WTC11 (cell line): ENCODE results near the gene STX12. TPM values are rescaled to one million over a fixed set of nuclear protein-coding genes. Genes with fewer than 3 reads are reported as not detected.

Experiments used
- ATAC-seq: fragments of 200-7000 bp; cut with Tn5 transposase; 2 replicates; pipeline ENCODE4 v1.10.0; 2021; ENCODE audit warnings: mild to moderate bottlenecking, moderate library complexity
- CTCF ChIA-PET: fragments of 300-600 bp; sonication (Branson Sonifier 250); formaldehyde crosslinking; loops from one replicate; lab custom pipeline; 2021; ENCODE audit warnings: antibody characterized with exemption; lab: Charles Lee
- POLR2A ChIA-PET: fragments of 350-600 bp; sonication (Branson Sonifier 250); formaldehyde crosslinking; loops from one replicate; lab custom pipeline; 2021; ENCODE audit warnings: antibody characterized with exemption; lab: Charles Lee
- DNase-seq: peaks from one replicate; pipeline ENCODE4 v3.0.0; 2021; ENCODE audit warnings: low spot score
- H3K27ac Mint-ChIP-seq: 2 replicates; pipeline ENCODE4 v1.8.0; 2021; ENCODE audit warnings: mixed read lengths
- H3K27me3 Mint-ChIP-seq: 2 replicates; pipeline ENCODE4 v1.8.0; 2021; ENCODE audit warnings: low read depth, mild to moderate bottlenecking, moderate library complexity, mixed read lengths
- H3K36me3 Mint-ChIP-seq: 2 replicates; pipeline ENCODE4 v1.8.0; 2021; ENCODE audit warnings: mixed read lengths
- H3K4me1 Mint-ChIP-seq: 2 replicates; pipeline ENCODE4 v1.8.0; 2022; ENCODE audit warnings: mixed read lengths
- H3K4me3 Mint-ChIP-seq: 2 replicates; pipeline ENCODE4 v1.8.0; 2021; ENCODE audit warnings: mild to moderate bottlenecking, moderate library complexity, mixed read lengths
- H3K9me3 Mint-ChIP-seq: 2 replicates; pipeline ENCODE4 v1.8.0; 2021; ENCODE audit warnings: mixed read lengths
- AFF4 ChIP-seq: sonication (generic); formaldehyde crosslinking; IDR thresholded peaks from 2 replicates; pipeline ENCODE4 v1.8.1; 2023; ENCODE audit warnings: mild to moderate bottlenecking, missing genetic modification reagents, borderline replicate concordance
- E2F4 ChIP-seq: sonication (generic); formaldehyde crosslinking; IDR thresholded peaks from 2 replicates; pipeline ENCODE4 v1.8.1; 2022; ENCODE audit warnings: low read depth, mild to moderate bottlenecking, moderate library complexity, missing genetic modification reagents, borderline replicate concordance
- ELF4 ChIP-seq: sonication (generic); formaldehyde crosslinking; IDR thresholded peaks from 2 replicates; pipeline ENCODE4 v1.8.1; 2022; ENCODE audit warnings: low read depth, mild to moderate bottlenecking, moderate library complexity, missing genetic modification reagents
- KAT7 ChIP-seq: sonication (generic); formaldehyde crosslinking; IDR thresholded peaks from 2 replicates; pipeline ENCODE4 v1.8.1; 2023; ENCODE audit warnings: missing genetic modification reagents, mild to moderate bottlenecking, borderline replicate concordance
- MXD4 ChIP-seq: fragments of 250-450 bp; sonication (Bioruptor Pico); IDR thresholded peaks from 2 replicates; pipeline ENCODE4 v1.8.0; 2021; ENCODE audit warnings: mild to moderate bottlenecking, moderate library complexity, borderline replicate concordance
- NR2C2 ChIP-seq: sonication (generic); formaldehyde crosslinking; IDR thresholded peaks from 2 replicates; pipeline ENCODE4 v1.8.0; 2022; ENCODE audit warnings: mild to moderate bottlenecking, missing genetic modification reagents
- PRRX2 ChIP-seq: fragments of 250-450 bp; sonication (Bioruptor Pico); IDR thresholded peaks from 2 replicates; pipeline ENCODE4 v1.8.0; 2021; ENCODE audit warnings: mild to moderate bottlenecking
- ZNF138 ChIP-seq: sonication (generic); formaldehyde crosslinking; conservative IDR thresholded peaks from 2 replicates; pipeline ENCODE4 v1.8.1; 2022; ENCODE audit warnings: mild to moderate bottlenecking, moderate library complexity, missing genetic modification reagents
- total RNA-seq: library from RNA; stranded (reverse); gene quantifications from 3 replicates; pipeline ENCODE4 v1.2.3, GENCODE V29; 2021
- TF ChIP-seq, protein P1 (sequence below): sonication (generic); formaldehyde crosslinking; IDR thresholded peaks from 2 replicates; pipeline ENCODE4 v1.8.0; 2022; ENCODE audit warnings: missing genetic modification reagents
- TF ChIP-seq, protein P2 (sequence below): sonication (generic); formaldehyde crosslinking; IDR thresholded peaks from 2 replicates; pipeline ENCODE4 v1.8.0; 2023; ENCODE audit warnings: missing genetic modification reagents
- TF ChIP-seq, protein P3 (sequence below): sonication (generic); formaldehyde crosslinking; IDR thresholded peaks from 2 replicates; pipeline ENCODE4 v1.8.1; 2022; ENCODE audit warnings: missing genetic modification reagents, borderline replicate concordance
- TF ChIP-seq, protein P4 (sequence below): fragments of 200-600 bp; IDR thresholded peaks from 2 replicates; pipeline ENCODE4 v1.8.0; 2022; ENCODE audit warnings: antibody characterized with exemption

STX12 gene
- total RNA-seq, 1 experiment from 2014 or later = 10.3 TPM

DNA sequence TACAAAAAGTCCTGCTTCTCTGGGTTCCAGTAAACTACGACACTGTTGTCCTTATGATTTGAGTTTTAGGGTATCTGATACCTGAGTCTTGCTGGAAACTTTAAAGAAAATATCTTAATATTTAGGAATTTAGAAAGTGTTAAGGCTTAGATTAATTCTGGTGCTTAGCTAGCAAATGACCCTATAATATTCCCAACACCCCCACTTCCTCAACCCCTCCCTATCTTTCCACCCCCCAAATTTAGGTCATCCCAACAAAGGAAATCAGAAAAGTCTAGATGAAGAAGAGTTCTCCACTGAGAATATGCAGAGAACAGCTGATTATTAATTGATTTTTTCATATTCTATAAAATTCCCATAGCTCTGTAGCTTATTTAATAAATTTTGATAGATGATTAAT is 11.7 kb downstream of the STX12 start:
- TF ChIP-seq MXD4 (CRISPR knock-in tag) = no peak
- TF ChIP-seq KAT7 (CRISPR knock-in tag) = no peak
- no peak for TF ChIP-seq NR2C2
- TF ChIP-seq ELF4 (CRISPR knock-in tag) = no peak
- TF ChIP-seq, protein P1, sequence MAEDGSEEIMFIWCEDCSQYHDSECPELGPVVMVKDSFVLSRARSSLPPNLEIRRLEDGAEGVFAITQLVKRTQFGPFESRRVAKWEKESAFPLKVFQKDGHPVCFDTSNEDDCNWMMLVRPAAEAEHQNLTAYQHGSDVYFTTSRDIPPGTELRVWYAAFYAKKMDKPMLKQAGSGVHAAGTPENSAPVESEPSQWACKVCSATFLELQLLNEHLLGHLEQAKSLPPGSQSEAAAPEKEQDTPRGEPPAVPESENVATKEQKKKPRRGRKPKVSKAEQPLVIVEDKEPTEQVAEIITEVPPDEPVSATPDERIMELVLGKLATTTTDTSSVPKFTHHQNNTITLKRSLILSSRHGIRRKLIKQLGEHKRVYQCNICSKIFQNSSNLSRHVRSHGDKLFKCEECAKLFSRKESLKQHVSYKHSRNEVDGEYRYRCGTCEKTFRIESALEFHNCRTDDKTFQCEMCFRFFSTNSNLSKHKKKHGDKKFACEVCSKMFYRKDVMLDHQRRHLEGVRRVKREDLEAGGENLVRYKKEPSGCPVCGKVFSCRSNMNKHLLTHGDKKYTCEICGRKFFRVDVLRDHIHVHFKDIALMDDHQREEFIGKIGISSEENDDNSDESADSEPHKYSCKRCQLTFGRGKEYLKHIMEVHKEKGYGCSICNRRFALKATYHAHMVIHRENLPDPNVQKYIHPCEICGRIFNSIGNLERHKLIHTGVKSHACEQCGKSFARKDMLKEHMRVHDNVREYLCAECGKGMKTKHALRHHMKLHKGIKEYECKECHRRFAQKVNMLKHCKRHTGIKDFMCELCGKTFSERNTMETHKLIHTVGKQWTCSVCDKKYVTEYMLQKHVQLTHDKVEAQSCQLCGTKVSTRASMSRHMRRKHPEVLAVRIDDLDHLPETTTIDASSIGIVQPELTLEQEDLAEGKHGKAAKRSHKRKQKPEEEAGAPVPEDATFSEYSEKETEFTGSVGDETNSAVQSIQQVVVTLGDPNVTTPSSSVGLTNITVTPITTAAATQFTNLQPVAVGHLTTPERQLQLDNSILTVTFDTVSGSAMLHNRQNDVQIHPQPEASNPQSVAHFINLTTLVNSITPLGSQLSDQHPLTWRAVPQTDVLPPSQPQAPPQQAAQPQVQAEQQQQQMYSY (CRISPR knock-in tag) = no peak
- no peak for TF ChIP-seq E2F4 (CRISPR knock-in tag)
- TF ChIP-seq ZNF138 (CRISPR knock-in tag) = no peak
- no peak for TF ChIP-seq AFF4 (CRISPR knock-in tag)
- TF ChIP-seq, protein P2, sequence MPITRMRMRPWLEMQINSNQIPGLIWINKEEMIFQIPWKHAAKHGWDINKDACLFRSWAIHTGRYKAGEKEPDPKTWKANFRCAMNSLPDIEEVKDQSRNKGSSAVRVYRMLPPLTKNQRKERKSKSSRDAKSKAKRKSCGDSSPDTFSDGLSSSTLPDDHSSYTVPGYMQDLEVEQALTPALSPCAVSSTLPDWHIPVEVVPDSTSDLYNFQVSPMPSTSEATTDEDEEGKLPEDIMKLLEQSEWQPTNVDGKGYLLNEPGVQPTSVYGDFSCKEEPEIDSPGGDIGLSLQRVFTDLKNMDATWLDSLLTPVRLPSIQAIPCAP (CRISPR knock-in tag) = no peak
- TF ChIP-seq PRRX2 (CRISPR knock-in tag) = no peak
- TF ChIP-seq, protein P3, sequence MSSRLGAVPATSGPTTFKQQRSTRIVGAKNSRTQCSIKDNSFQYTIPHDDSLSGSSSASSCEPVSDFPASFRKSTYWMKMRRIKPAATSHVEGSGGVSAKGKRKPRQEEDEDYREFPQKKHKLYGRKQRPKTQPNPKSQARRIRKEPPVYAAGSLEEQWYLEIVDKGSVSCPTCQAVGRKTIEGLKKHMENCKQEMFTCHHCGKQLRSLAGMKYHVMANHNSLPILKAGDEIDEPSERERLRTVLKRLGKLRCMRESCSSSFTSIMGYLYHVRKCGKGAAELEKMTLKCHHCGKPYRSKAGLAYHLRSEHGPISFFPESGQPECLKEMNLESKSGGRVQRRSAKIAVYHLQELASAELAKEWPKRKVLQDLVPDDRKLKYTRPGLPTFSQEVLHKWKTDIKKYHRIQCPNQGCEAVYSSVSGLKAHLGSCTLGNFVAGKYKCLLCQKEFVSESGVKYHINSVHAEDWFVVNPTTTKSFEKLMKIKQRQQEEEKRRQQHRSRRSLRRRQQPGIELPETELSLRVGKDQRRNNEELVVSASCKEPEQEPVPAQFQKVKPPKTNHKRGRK = no peak
- TF ChIP-seq, protein P4, sequence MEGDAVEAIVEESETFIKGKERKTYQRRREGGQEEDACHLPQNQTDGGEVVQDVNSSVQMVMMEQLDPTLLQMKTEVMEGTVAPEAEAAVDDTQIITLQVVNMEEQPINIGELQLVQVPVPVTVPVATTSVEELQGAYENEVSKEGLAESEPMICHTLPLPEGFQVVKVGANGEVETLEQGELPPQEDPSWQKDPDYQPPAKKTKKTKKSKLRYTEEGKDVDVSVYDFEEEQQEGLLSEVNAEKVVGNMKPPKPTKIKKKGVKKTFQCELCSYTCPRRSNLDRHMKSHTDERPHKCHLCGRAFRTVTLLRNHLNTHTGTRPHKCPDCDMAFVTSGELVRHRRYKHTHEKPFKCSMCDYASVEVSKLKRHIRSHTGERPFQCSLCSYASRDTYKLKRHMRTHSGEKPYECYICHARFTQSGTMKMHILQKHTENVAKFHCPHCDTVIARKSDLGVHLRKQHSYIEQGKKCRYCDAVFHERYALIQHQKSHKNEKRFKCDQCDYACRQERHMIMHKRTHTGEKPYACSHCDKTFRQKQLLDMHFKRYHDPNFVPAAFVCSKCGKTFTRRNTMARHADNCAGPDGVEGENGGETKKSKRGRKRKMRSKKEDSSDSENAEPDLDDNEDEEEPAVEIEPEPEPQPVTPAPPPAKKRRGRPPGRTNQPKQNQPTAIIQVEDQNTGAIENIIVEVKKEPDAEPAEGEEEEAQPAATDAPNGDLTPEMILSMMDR = no peak
- CTCF ChIA-PET = no interaction called here
- H3K27ac Mint-ChIP-seq = no peak overlapping the region
- no peaks in the 10 kb centered on the region for H3K4me1 Mint-ChIP-seq
- POLR2A ChIA-PET = interaction anchor here (1.6 kb wide), 1 partner anchor 12 kb away, joined by 4 read pairs; the partner anchor contains the start of gene STX12
- DNase-seq = no peak
- no peak for ATAC-seq
- H3K9me3 Mint-ChIP-seq = 0 out of 2 replicates have a peak, but pooled peaks cover 3% of the 10 kb centered on the region
- no peak overlapping the region for H3K4me3 Mint-ChIP-seq
- H3K36me3 Mint-ChIP-seq = peaks cover 3% of the 10 kb centered on the region
- H3K27me3 Mint-ChIP-seq = no peaks in the 10 kb centered on the region
